GM12878 (cell line): ENCODE measurements around the gene RIC8B. TPM values are rescaled to one million over a fixed set of nuclear protein-coding genes. Genes with fewer than 3 reads are reported as not detected.

Experiments used
- ATAC-seq: fragments of 200-7000 bp; cut with Tn5 transposase; 3 replicates; pipeline ENCODE4 v1.9.1; 2020; ENCODE audit warnings: mild to moderate bottlenecking, moderate library complexity
- BruUV-seq: library from RNA; stranded (reverse); fragments of 400-500 nt; replicated peaks from 2 replicates; lab custom pipeline; 2021; lab: Mats Ljungman, UMichigan
- CTCF ChIA-PET: fragments of 300-600 bp; sonication (Branson Sonifier 250); formaldehyde crosslinking; extraction: SDS; loops from one replicate; lab custom pipeline; 2021; ENCODE audit warnings: inconsistent platforms; lab: Yijun Ruan, JAX
- POLR2A ChIA-PET: fragments of 350-600 bp; formaldehyde crosslinking; extraction: SDS; loops from one replicate; lab custom pipeline; 2021; ENCODE audit warnings: inconsistent platforms; lab: Charles Lee
- RAD21 ChIA-PET: fragments of 300-600 bp; sonication (Branson Sonifier 250); formaldehyde crosslinking; loops from one replicate; lab custom pipeline; 2023; ENCODE audit warnings: antibody characterized with exemption; ENCODE audit not compliant: unreplicated experiment; lab: Charles Lee
- SMC1A ChIA-PET: fragments of 300-600 bp; sonication (Branson Sonifier 250); formaldehyde crosslinking; loops from one replicate; lab custom pipeline; 2023; ENCODE audit not compliant: unreplicated experiment, uncharacterized antibody; lab: Charles Lee
- DNase-seq: peaks from one replicate; pipeline ENCODE4 v3.0.0-alpha.2; 2011; ENCODE audit warnings: low read depth, low spot score
- FAIRE-seq: peaks from 3 replicates; lab custom pipeline; 2011; peaks lifted over from hg19 to GRCh38; lab: Jason Lieb, UNC
- H2AFZ ChIP-seq: 2 replicates; pipeline ENCODE4 v1.6.0; 2011; ENCODE audit warnings: low read depth, low read length, control low read depth; ENCODE audit not compliant: control insufficient read depth
- H3K27ac ChIP-seq: 2 replicates; pipeline ENCODE4 v1.5.1; 2011; ENCODE audit warnings: control low read depth; ENCODE audit not compliant: control insufficient read depth, insufficient read depth
- H3K27me3 ChIP-seq, 2 experiments: replicated peaks in 1 of 2; 2 replicates each; pipeline versions ENCODE4 v1.6.0 to v1.6.1; 2011; ENCODE audit warnings: low read length in 1 of 2; ENCODE audit not compliant: control insufficient read depth in 2 of 2, insufficient read depth in 2 of 2
- H3K36me3 ChIP-seq, 2 experiments: 2 replicates each; pipeline ENCODE4 v1.5.1; 2011; ENCODE audit warnings: low read length in 1 of 2; ENCODE audit not compliant: control insufficient read depth in 2 of 2, insufficient read depth in 2 of 2
- H3K4me1 ChIP-seq: 2 replicates; pipeline ENCODE4 v1.6.1; 2011; ENCODE audit warnings: mild to moderate bottlenecking, low read length, moderate library complexity, mixed read lengths; ENCODE audit not compliant: control insufficient read depth, insufficient read depth
- H3K4me2 ChIP-seq: 2 replicates; pipeline ENCODE4 v1.6.0; 2011; ENCODE audit warnings: control low read depth; ENCODE audit not compliant: control insufficient read depth, insufficient read depth
- H3K4me3 ChIP-seq: fragments of 200-600 bp; sonication (generic); 2 replicates; pipeline ENCODE4 v1.5.1; 2016
- H3K79me2 ChIP-seq: 2 replicates; pipeline ENCODE4 v1.6.0; 2011; ENCODE audit warnings: low read length; ENCODE audit not compliant: control insufficient read depth, insufficient read depth
- H3K9ac ChIP-seq: 2 replicates; pipeline ENCODE4 v1.8.0; 2011; ENCODE audit warnings: low read length, control low read depth, mixed read lengths; ENCODE audit not compliant: control insufficient read depth, insufficient read depth
- H3K9me3 ChIP-seq: replicated peaks from 3 replicates; pipeline ENCODE4 v1.5.1; 2011; ENCODE audit warnings: mild to moderate bottlenecking, low read length; ENCODE audit not compliant: control insufficient read depth, insufficient read depth
- H4K20me1 ChIP-seq: 2 replicates; pipeline ENCODE4 v1.6.0; 2011; ENCODE audit not compliant: control insufficient read depth, insufficient read depth
- ATF7 ChIP-seq: fragments of 450-650 bp; IDR thresholded peaks from 2 replicates; pipeline ENCODE4 v1.6.1; 2016; ENCODE audit warnings: low read depth, mild to moderate bottlenecking
- BACH1 ChIP-seq: fragments of 450-650 bp; IDR thresholded peaks from 2 replicates; pipeline ENCODE4 v1.6.1; 2017; ENCODE audit warnings: mild to moderate bottlenecking, borderline replicate concordance
- BMI1 ChIP-seq: fragments of 450-650 bp; IDR thresholded peaks from 2 replicates; pipeline ENCODE4 v1.6.1; 2016; ENCODE audit warnings: mild to moderate bottlenecking, moderate library complexity, borderline replicate concordance
- CHD2 ChIP-seq: IDR thresholded peaks from 2 replicates; pipeline ENCODE4 v1.6.1; 2011; ENCODE audit warnings: low read depth, low read length, improper control_type of control experiment, borderline replicate concordance
- EP300 ChIP-seq, 2 experiments: fragments of 150-350 bp in 1 of 2; IDR thresholded peaks; 2 replicates each; pipeline ENCODE4 v1.6.1; 2011 to 2012; ENCODE audit warnings: low read depth in 2 of 2, low read length in 2 of 2, borderline replicate concordance in 1 of 2, improper control_type of control experiment in 1 of 2, inconsistent platforms in 1 of 2; ENCODE audit not compliant: control insufficient read depth in 1 of 2
- IKZF2 ChIP-seq, 2 experiments: fragments of 450-650 bp; IDR thresholded peaks; 2 replicates each; pipeline ENCODE4 v1.6.1; 2017; ENCODE audit warnings: mild to moderate bottlenecking in 2 of 2, moderate library complexity in 2 of 2
- MEF2A ChIP-seq: IDR thresholded peaks from 2 replicates; pipeline ENCODE4 v1.6.1; 2011; ENCODE audit warnings: low read depth, mild to moderate bottlenecking, low read length, moderate library complexity; ENCODE audit not compliant: insufficient read depth
- MTA2 ChIP-seq: fragments of 450-650 bp; IDR thresholded peaks from 2 replicates; pipeline ENCODE4 v1.6.1; 2016; ENCODE audit warnings: low read depth, mild to moderate bottlenecking, moderate library complexity
- RELA ChIP-seq: fragments of 450-650 bp; IDR thresholded peaks from 2 replicates; pipeline ENCODE4 v1.8.0; 2014; ENCODE audit warnings: borderline replicate concordance; ENCODE audit not compliant: partially characterized antibody
- SMARCA5 ChIP-seq: fragments of 450-650 bp; IDR thresholded peaks from 2 replicates; pipeline ENCODE4 v1.6.1; 2017; ENCODE audit warnings: mild to moderate bottlenecking
- TAF1 ChIP-seq: IDR thresholded peaks from 2 replicates; pipeline ENCODE4 v1.6.1; 2011; ENCODE audit warnings: mild to moderate bottlenecking, low read depth, low read length, borderline replicate concordance
- WGBS: methylation state at CpG from one replicate; pipeline ENCODE4 v1.1.6; 2016; ENCODE audit warnings: low lambda C conversion rate; ENCODE audit not compliant: insufficient replicate concordance, insufficient coverage; ENCODE audit errors: missing lambda C conversion rate; 5-methylcytosine and 5-hydroxymethylcytosine counted together
- in situ Hi-C: fragments of 300-500 bp; cut with MboI; formaldehyde crosslinking; loops from 9 replicates; pipeline ENCODE4 v1.14.3; 2018; ENCODE audit warnings: mixed read lengths
- intact Hi-C: fragments of 100-400 bp; cut with micrococcal nuclease; formaldehyde crosslinking; loops from one replicate; pipeline ENCODE4 v1.14.2; 2022; ENCODE audit not compliant: unreplicated experiment
- polyA plus RNA-seq, 11 experiments: library from polyadenylated mRNA; depleted of rRNA in 4 of 11; unstranded in 6 of 11; stranded (reverse) in 5 of 11; fragments of >200 nt; fragmentation: Nextera tagmentation in 4 of 11; fragmentation: Illumina TruSeq in 1 of 11; extraction: Ambion mirVana in 4 of 11; extraction: Trizol in 1 of 11; gene quantifications; 1 replicate in 1 of 11; 2 replicates in 10 of 11; pipeline versions ENCODE4 v1.2.1 to v1.2.3, GENCODE V29; 2011 to 2016; ENCODE audit warnings: inconsistent platforms in 2 of 11, missing spikeins in 2 of 11, low read depth in 1 of 11
- total RNA-seq, 4 experiments: library from RNA; depleted of rRNA in 3 of 4; stranded (reverse); fragments of >200 nt in 3 of 4; fragmentation: Illumina TruSeq in 1 of 4; extraction: Trizol in 1 of 4; gene quantifications; 2 replicates each; pipeline versions ENCODE4 v1.2.1 to v1.2.3, GENCODE V29; 2013 to 2021
- TF ChIP-seq, protein P1 (sequence below): fragments of 450-650 bp; IDR thresholded peaks from 2 replicates; pipeline ENCODE4 v1.6.1; 2017; ENCODE audit warnings: mild to moderate bottlenecking, low read depth, inconsistent platforms; ENCODE audit not compliant: poor library complexity, severe bottlenecking
- TF ChIP-seq, protein P2 (sequence below): fragments of 450-650 bp; formaldehyde crosslinking; IDR thresholded peaks from 2 replicates; pipeline ENCODE4 v1.5.0; 2022; ENCODE audit warnings: mild to moderate bottlenecking, missing genetic modification characterization
- TF ChIP-seq, protein P3 (sequence below): fragments of 450-650 bp; IDR thresholded peaks from 2 replicates; pipeline ENCODE4 v1.6.1; 2016; ENCODE audit warnings: mild to moderate bottlenecking
- TF ChIP-seq, protein P4 (sequence below): IDR thresholded peaks from 2 replicates; pipeline ENCODE4 v1.6.1; 2012; ENCODE audit warnings: low read length, inconsistent platforms

Gene RIC8B
- total and polyA plus RNA-seq, 10 of the 15 experiments (the other 5 are each of a cell fraction or from before 2014, with no cell fraction given) = 2.3 to 10.8 (median 6.2) TPM

DNA sequence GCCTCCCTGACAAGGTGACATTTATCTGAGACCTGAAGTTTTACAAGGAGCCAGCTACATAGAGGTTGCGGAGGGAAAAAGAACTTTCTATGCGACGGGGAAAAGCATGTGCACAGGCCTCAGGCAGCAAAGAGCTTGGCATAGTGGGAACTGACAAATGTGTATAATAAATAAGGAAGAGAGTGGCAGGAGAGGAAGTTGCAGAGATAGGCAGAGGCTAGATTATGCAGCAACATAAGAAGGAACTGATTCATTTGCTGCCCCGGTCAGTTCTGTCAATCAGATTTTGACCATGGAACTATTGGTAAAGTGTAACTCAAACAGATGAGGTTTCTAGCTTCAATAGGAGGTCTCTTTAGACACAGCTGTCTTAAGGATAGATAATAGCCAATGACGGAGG is 33.7 kb upstream of the RIC8B start (continued):
- no peak for TF ChIP-seq ATF7
- TF ChIP-seq MTA2 = no peak
- TF ChIP-seq, protein P1, sequence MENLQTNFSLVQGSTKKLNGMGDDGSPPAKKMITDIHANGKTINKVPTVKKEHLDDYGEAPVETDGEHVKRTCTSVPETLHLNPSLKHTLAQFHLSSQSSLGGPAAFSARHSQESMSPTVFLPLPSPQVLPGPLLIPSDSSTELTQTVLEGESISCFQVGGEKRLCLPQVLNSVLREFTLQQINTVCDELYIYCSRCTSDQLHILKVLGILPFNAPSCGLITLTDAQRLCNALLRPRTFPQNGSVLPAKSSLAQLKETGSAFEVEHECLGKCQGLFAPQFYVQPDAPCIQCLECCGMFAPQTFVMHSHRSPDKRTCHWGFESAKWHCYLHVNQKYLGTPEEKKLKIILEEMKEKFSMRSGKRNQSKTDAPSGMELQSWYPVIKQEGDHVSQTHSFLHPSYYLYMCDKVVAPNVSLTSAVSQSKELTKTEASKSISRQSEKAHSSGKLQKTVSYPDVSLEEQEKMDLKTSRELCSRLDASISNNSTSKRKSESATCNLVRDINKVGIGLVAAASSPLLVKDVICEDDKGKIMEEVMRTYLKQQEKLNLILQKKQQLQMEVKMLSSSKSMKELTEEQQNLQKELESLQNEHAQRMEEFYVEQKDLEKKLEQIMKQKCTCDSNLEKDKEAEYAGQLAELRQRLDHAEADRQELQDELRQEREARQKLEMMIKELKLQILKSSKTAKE = no peak
- TF ChIP-seq TAF1 = no peak
- TF ChIP-seq EP300 (IDR thresholded peaks at IDR 0.05; ENCODE audit: borderline replicate concordance in 1 of 2, control insufficient read depth in 1 of 2, low read depth in 2 of 2, low read length in 2 of 2) = no peak
- TF ChIP-seq, all 136 proteins: peak for 0

DNA sequence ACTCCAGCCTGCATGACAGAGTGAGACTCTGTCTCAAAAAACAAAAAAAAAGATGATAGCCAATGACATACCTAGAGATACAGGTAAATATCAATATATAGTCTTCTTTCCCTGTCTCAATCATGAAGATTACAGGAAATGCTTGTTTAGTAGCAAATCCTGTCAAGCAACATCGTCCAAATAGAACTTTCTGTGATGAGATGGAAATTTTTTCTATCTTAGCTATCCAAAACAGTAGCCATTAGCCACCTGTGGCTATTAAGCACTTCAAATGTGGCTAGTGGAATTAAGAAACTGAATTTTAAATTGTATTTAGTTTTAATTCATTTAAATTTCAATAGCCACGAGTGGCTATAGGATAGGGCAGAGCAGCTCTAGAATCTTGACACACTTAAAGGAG is 33.2 kb upstream of the RIC8B start:
- Histone ChIP-seq H3K9me3 (no peaks in the 10 kb centered on the region), H4K20me1 (no peaks in the 10 kb centered on the region), H2AFZ (no peak overlapping the region), H3K79me2 (no peaks in the 10 kb centered on the region), H3K4me2 (no peak overlapping the region), H3K4me1 (no peaks in the 10 kb centered on the region), H3K4me3 (no peak overlapping the region), H3K27me3 (peaks cover 0 to 4% of the 10 kb centered on the region in 2 experiments; a peak in 1 of 4 replicates), H3K9ac (no peak overlapping the region), H3K27ac (no peak overlapping the region), H3K36me3 (no peaks in the 10 kb centered on the region)
- no peak for FAIRE-seq
- ChIA-PET RAD21 (no interaction called here), CTCF (interaction anchor here (0.7 to 4.1 kb wide), 5 partner anchors 23 to 178 kb away, joined by 3 to 31 read pairs (median 4); no protein-coding TSS in a partner anchor), SMC1A (interaction anchor here (0.8 to 1.5 kb wide), 2 partner anchors 17 to 99 kb away, joined by 4 to 5 read pairs; no protein-coding TSS in a partner anchor), POLR2A (no interaction called here)
- intact Hi-C loops = no loop called here
- BruUV-seq = no TSS peak
- DNase-seq = no peak
- no peak for ATAC-seq
- WGBS = 52% methylated on average over 2 of the region's 2 CpGs
- in situ Hi-C loops = no loop called here
- TF ChIP-seq, protein P2, sequence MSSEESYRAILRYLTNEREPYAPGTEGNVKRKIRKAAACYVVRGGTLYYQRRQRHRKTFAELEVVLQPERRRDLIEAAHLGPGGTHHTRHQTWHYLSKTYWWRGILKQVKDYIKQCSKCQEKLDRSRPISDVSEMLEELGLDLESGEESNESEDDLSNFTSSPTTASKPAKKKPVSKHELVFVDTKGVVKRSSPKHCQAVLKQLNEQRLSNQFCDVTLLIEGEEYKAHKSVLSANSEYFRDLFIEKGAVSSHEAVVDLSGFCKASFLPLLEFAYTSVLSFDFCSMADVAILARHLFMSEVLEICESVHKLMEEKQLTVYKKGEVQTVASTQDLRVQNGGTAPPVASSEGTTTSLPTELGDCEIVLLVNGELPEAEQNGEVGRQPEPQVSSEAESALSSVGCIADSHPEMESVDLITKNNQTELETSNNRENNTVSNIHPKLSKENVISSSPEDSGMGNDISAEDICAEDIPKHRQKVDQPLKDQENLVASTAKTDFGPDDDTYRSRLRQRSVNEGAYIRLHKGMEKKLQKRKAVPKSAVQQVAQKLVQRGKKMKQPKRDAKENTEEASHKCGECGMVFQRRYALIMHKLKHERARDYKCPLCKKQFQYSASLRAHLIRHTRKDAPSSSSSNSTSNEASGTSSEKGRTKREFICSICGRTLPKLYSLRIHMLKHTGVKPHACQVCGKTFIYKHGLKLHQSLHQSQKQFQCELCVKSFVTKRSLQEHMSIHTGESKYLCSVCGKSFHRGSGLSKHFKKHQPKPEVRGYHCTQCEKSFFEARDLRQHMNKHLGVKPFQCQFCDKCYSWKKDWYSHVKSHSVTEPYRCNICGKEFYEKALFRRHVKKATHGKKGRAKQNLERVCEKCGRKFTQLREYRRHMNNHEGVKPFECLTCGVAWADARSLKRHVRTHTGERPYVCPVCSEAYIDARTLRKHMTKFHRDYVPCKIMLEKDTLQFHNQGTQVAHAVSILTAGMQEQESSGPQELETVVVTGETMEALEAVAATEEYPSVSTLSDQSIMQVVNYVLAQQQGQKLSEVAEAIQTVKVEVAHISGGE (CRISPR knock-in tag) = no peak
- TF ChIP-seq BMI1 = no peak
- TF ChIP-seq MEF2A = no peak
- no peak for TF ChIP-seq IKZF2 (IDR thresholded peaks at IDR 0.05)
- no peak for TF ChIP-seq CHD2
- TF ChIP-seq SMARCA5 = no peak
- TF ChIP-seq, protein P3, sequence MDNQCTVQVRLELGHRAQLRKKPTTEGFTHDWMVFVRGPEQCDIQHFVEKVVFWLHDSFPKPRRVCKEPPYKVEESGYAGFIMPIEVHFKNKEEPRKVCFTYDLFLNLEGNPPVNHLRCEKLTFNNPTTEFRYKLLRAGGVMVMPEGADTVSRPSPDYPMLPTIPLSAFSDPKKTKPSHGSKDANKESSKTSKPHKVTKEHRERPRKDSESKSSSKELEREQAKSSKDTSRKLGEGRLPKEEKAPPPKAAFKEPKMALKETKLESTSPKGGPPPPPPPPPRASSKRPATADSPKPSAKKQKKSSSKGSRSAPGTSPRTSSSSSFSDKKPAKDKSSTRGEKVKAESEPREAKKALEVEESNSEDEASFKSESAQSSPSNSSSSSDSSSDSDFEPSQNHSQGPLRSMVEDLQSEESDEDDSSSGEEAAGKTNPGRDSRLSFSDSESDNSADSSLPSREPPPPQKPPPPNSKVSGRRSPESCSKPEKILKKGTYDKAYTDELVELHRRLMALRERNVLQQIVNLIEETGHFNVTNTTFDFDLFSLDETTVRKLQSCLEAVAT = no peak
- no peak for TF ChIP-seq BACH1
- TF ChIP-seq, protein P4, sequence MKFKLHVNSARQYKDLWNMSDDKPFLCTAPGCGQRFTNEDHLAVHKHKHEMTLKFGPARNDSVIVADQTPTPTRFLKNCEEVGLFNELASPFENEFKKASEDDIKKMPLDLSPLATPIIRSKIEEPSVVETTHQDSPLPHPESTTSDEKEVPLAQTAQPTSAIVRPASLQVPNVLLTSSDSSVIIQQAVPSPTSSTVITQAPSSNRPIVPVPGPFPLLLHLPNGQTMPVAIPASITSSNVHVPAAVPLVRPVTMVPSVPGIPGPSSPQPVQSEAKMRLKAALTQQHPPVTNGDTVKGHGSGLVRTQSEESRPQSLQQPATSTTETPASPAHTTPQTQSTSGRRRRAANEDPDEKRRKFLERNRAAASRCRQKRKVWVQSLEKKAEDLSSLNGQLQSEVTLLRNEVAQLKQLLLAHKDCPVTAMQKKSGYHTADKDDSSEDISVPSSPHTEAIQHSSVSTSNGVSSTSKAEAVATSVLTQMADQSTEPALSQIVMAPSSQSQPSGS = no peak
- no peak for TF ChIP-seq RELA
